GM04504 (cell line): Measurements from ENCODE around the gene MTCL3.

Experiments
- DNase-seq: peaks from one replicate; pipeline ENCODE4 v3.0.0-alpha.2; 2012; ENCODE audit warnings: low read depth

Gene MTCL3

DNA sequence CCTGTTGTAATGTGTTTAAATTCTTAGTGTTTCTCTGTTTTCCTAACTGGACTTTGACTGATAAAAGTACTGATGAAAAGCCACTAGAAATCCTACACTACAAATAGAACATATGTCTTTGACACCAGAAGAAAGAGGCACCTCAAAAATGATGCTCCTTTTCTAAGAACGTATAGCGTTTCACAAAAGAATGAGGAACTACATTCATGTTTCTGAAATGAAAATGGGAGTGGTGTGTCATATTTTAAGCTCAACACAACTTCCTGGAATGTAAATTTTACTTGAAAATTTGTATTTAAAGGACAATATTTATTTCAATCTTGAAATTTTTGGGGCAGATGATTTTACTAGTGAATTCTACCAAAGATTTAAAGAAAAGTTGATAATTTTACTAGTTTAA lies 95.2 kb downstream of the MTCL3 start:
- no peak for DNase-seq
